ENCODE data around the gene ENTPD2. TPM values are rescaled to one million over a fixed set of nuclear protein-coding genes. Genes with fewer than 3 reads are reported as not detected.

The ENTPD2 gene
- total RNA-seq, 1 donor, result 0.09 TPM

DNA sequence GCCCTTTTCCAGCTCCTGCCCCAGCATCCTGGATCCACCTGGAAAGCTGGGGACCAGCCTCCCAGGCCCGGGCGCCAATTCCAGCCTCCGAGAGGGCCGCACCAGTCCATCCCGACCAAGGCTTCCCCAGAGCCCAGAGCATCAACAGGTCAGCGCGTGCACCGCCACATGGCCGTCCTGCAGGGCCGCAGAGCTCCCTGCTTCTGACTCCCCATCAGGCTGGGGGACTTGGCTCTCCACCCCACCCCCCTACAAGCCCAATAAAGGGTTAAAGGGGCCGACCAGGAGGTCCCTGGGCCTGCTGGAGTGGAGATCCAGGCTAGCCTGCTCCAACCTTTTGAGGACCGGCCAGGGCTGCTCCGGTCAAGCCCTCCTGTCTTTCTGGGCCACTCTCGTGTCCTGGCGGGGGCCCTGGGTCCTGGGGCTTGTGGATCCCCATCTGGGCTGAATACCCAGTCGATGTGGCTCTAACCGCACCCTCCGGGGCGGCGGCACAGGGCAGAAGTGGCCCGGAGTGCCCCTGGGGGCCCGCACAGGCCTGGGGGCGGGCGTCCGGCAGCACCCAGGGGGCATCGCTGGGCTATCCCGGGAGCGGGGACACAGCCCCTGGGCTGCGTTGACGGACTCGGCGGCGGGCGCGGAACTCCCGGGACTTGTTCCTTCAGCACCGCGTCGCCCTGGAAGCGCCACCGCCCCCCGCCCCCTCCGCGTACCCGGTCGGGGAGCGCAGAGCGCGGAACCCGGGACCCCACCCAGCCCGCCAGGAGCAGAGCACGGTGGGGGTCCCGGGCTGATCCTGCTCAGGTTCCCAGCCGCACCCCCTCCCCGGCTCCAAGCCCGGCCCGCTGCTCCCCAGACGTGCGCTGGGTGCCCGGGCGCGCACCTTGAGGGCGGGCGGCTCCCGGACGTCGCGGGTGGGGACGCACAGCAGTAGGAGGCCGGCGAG lies 590 bp downstream of the ENTPD2 start:
- no peak overlapping the region for H3K4me3 ChIP-seq (ENCODE audit: low read depth, low read length)
- no peak for DNase-seq (ENCODE audit: low read depth)
- TF ChIP-seq, protein P1, sequence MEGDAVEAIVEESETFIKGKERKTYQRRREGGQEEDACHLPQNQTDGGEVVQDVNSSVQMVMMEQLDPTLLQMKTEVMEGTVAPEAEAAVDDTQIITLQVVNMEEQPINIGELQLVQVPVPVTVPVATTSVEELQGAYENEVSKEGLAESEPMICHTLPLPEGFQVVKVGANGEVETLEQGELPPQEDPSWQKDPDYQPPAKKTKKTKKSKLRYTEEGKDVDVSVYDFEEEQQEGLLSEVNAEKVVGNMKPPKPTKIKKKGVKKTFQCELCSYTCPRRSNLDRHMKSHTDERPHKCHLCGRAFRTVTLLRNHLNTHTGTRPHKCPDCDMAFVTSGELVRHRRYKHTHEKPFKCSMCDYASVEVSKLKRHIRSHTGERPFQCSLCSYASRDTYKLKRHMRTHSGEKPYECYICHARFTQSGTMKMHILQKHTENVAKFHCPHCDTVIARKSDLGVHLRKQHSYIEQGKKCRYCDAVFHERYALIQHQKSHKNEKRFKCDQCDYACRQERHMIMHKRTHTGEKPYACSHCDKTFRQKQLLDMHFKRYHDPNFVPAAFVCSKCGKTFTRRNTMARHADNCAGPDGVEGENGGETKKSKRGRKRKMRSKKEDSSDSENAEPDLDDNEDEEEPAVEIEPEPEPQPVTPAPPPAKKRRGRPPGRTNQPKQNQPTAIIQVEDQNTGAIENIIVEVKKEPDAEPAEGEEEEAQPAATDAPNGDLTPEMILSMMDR (IDR thresholded peaks at IDR 0.05; ENCODE audit: insufficient read depth, low read length), result no peak

DNA sequence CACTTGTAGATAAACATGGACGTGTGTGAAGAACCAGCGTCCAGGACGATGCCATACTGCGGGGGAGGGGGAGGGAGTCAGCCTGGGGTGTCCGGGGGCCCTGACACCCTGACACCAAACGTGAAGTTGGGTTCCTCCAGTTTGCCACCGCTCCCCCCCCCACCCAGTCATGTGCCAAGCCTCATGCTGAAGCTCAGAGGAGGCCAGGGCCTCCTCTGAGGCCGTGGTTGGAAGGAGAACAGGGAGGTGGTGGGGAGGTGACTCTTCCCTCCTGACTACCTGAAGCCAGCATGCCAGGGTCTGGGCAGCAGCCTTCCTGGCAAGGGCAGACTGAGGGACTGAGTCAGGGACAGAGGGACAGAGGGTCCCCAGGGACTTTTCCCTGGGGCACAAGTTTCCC lies 1.6 kb downstream of the ENTPD2 start:
- DNase-seq (ENCODE audit: low read depth), result no peak
- H3K4me3 ChIP-seq (ENCODE audit: low read depth, low read length), result no peak overlapping the region
- TF ChIP-seq, protein P1 (IDR thresholded peaks at IDR 0.05; ENCODE audit: insufficient read depth, low read length), result no peak

DNA sequence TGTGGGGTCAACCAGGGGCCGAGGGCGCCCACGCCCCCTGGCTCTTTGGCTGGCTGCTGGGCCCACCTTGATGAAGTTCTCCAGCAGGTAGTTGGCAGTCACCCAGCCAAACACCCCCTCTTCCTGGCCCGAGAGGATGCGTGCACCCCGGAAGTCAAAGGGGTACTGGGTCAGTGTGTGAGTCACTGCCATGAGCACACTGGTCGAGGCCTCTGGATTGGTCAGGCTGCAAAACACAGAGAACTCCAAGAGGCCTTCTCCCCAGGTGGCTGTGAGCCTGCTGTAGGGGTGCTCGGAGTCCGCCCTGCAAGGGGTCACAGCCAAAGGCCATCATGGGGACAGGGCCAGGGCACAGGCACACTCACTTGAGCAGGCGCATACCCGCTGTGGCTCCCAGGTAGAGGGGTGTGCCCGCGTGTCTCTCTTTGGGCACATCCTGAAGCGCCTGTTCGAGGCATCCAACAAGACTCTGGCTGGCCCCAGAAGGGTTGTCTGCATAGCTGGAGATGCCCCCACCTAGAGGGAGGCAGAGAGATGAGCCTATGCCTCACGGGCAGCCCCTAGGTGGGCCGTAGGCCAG lies 2.6 kb downstream of the ENTPD2 start:
- TF ChIP-seq, protein P1 (IDR thresholded peaks at IDR 0.05; ENCODE audit: insufficient read depth, low read length), result no peak
- DNase-seq (ENCODE audit: low read depth), result no peak
- no peak overlapping the region for H3K4me3 ChIP-seq (ENCODE audit: low read depth, low read length)

DNA sequence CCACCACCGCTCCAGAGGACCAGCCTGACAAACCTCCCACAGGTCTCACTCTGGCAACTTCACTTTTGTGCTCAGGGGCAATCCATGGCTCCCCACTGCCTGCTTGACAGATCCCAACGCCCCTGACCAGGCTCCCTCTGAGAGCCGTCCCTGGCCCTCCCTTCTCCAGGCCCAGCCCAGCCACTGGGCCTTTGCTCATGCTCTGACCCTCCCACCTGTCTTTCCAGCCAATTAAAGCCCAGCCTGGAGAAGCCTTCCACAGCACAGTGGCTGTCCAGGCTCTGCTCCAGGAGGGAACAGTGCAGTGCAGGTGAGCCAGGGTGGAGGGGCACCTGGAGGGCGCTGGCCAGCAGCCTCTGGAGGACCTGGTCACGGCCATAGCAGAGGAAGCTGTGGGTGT lies 3.3 kb downstream of the ENTPD2 start:
- no peak overlapping the region for H3K4me3 ChIP-seq (ENCODE audit: low read depth, low read length)
- no peak for DNase-seq (ENCODE audit: low read depth)
- TF ChIP-seq, protein P1 (IDR thresholded peaks at IDR 0.05; ENCODE audit: insufficient read depth, low read length), result no peak

DNA sequence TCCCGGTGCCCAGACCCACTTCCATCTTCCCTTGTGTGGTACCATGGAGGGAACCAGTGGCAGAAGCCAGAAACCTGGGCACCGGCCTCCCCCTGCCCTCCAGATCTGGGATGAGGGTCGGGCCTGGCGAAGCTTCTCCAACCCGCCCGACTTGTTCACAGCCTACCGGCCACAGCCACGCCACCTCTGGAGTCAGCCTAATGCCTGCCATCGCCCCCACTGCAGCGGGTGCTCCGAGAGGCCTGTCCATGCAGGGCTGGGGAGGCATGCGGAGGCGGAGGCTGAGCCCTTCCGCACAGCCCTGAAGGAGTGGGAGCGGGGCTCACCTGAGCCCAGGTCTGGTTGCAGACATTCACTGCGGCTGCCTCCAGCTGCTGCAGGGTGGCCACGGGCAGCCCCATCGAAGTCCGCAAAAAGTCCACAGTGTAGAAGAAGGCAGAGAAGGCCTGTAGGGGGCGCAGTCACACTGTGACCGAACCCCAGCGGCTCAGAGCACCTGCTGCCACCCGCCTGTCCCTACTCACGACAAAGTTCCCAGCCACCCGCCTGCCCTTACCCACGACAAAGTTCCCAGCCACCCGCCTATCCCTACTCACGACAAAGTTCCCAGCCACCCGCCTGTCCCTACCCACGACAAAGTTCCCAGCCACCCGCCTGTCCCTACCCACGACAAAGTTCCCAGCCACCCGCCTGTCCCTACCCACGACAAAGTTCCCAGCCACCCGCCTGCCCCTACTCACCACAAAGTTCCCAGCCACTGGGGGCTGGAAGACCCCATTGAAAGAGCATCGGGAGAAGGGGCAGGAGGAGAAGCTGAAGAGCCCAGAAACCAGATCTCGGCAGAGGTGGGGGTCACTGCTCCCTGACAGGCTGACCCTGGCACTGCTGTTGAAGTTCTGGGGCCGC lies 4.1 kb downstream of the ENTPD2 start:
- DNase-seq (ENCODE audit: low read depth), result peak; percentile 41
- no peak overlapping the region for H3K4me3 ChIP-seq (ENCODE audit: low read depth, low read length)
- TF ChIP-seq, protein P1 (IDR thresholded peaks at IDR 0.05; ENCODE audit: insufficient read depth, low read length), result peak; percentile 54

All from fibroblast of the aortic adventitia (primary cell).